ENCODE measurements around the gene KLHL6. TPM values are rescaled to one million over a fixed set of nuclear protein-coding genes. Genes with fewer than 3 reads are reported as not detected.

KLHL6 gene
- total RNA-seq, result 2.2 TPM
- long read RNA-seq, full-length matches to known transcripts, result 2 of 4 reads
- long read RNA-seq, partial matches to known transcripts, result 2 of 4 reads
- long read RNA-seq, other reads (novel, unspliced or antisense), result 0 of 4 reads

GRCh38 chr3:183555541-183556081, at the start of gene KLHL6:
Gene KLHL6, minus strand, starts transcription at chr3:183555706. Its CDS starts 53 bp downstream, at chr3:183555653.
- intact Hi-C loops (cut with DNase I), result no loop called here
- DNase-seq (ENCODE audit: low spot score), result peak; percentile 82

- intact Hi-C loops (cut with DNase I), result no loop called here
- DNase-seq (ENCODE audit: low spot score), result no peak
Measured at GRCh38 chr3:183597959-183598358, 42.5 kb upstream of the KLHL6 start.

GRCh38 chr3:183594636-183595035, 39.1 kb upstream of the KLHL6 start:
- intact Hi-C loops (cut with DNase I), result no loop called here
- DNase-seq (ENCODE audit: low spot score), result no peak

- intact Hi-C loops (cut with DNase I), result no loop called here
- DNase-seq (ENCODE audit: low spot score), result no peak
Measured at GRCh38 chr3:183592821-183593220, 37.3 kb upstream of the KLHL6 start.

GRCh38 chr3:183591881-183592521, 36.5 kb upstream of the KLHL6 start:
- DNase-seq (ENCODE audit: low spot score), result no peak
- intact Hi-C loops (cut with DNase I), result no loop called here

GRCh38 chr3:183590442-183590841, 34.9 kb upstream of the KLHL6 start:
- DNase-seq (ENCODE audit: low spot score), result no peak

GRCh38 chr3:183587336-183587735, 31.8 kb upstream of the KLHL6 start:
- DNase-seq (ENCODE audit: low spot score), result no peak
- intact Hi-C loops (cut with DNase I), result no loop called here

More at GRCh38 chr3:183590442-183590841, 34.9 kb upstream of the KLHL6 start:
- intact Hi-C loops (cut with DNase I), result no loop called here

- no peak for DNase-seq (ENCODE audit: low spot score)
- intact Hi-C loops (cut with DNase I), result no loop called here
Measured at GRCh38 chr3:183586477-183586876, 31.0 kb upstream of the KLHL6 start.

- intact Hi-C loops (cut with DNase I), result loop anchor here (1.0 to 5.0 kb wide), 2 partner anchors 51 to 112 kb away; partner anchors contain the start of gene YEATS2
- DNase-seq (ENCODE audit: low spot score), result no peak
Measured at GRCh38 chr3:183584914-183585280, 29.4 kb upstream of the KLHL6 start.

- no peak for DNase-seq (ENCODE audit: low spot score)
Measured at GRCh38 chr3:183584246-183584913, 28.9 kb upstream of the KLHL6 start.

GRCh38 chr3:183583331-183584245, 28.1 kb upstream of the KLHL6 start:
- no peak for DNase-seq (ENCODE audit: low spot score)
- intact Hi-C loops (cut with DNase I), result loop anchor here (1.0 to 5.0 kb wide), 2 partner anchors 53 to 114 kb away; partner anchors contain the start of gene YEATS2

More at GRCh38 chr3:183584246-183584913, 28.9 kb upstream of the KLHL6 start:
- intact Hi-C loops (cut with DNase I), result loop anchor here (1.0 to 5.0 kb wide), 2 partner anchors 52 to 113 kb away; partner anchors contain the start of gene YEATS2

- DNase-seq (ENCODE audit: low spot score), result no peak
- intact Hi-C loops (cut with DNase I), result loop anchor here (5.0 kb wide), 1 partner anchor 115 kb away; the partner anchor contains the start of gene YEATS2
Measured at GRCh38 chr3:183582161-183582560, 26.7 kb upstream of the KLHL6 start.

GRCh38 chr3:183581496-183582155, 26.1 kb upstream of the KLHL6 start:
- intact Hi-C loops (cut with DNase I), result loop anchor here (5.0 kb wide), 1 partner anchor 116 kb away; the partner anchor contains the start of gene YEATS2
- no peak for DNase-seq (ENCODE audit: low spot score)

GRCh38 chr3:183579967-183580900, 24.7 kb upstream of the KLHL6 start:
- intact Hi-C loops (cut with DNase I), result loop anchor here (5.0 kb wide), 1 partner anchor 117 kb away; the partner anchor contains the start of gene YEATS2
- DNase-seq (ENCODE audit: low spot score), result no peak

GRCh38 chr3:183578179-183578578, 22.7 kb upstream of the KLHL6 start:
- DNase-seq (ENCODE audit: low spot score), result no peak
- intact Hi-C loops (cut with DNase I), result no loop called here

- intact Hi-C loops (cut with DNase I), result no loop called here
Measured at GRCh38 chr3:183577346-183577745, 21.8 kb upstream of the KLHL6 start.

GRCh38 chr3:183576487-183577107, 21.1 kb upstream of the KLHL6 start:
- peak; percentile 22 for DNase-seq (ENCODE audit: low spot score)
- intact Hi-C loops (cut with DNase I), result no loop called here

More at GRCh38 chr3:183577346-183577745, 21.8 kb upstream of the KLHL6 start:
- DNase-seq (ENCODE audit: low spot score), result no peak
